ENCODE data around the gene LNX2. TPM values are rescaled to one million over a fixed set of nuclear protein-coding genes. Genes with fewer than 3 reads are reported as not detected.

The LNX2 gene
- total RNA-seq, 1 experiment from 2014 or later = 12.1 TPM

GRCh38 chr13:27588405-27588804 is 31.9 kb downstream of the LNX2 start:
- CTCF ChIA-PET = interaction anchor here (1.0 kb wide), 1 partner anchor 238 kb away, joined by 3 read pairs; no protein-coding TSS in a partner anchor

More at GRCh38 chr13:27588405-27588804, 31.9 kb downstream of the LNX2 start:
- Histone ChIP-seq H3K4me3 (replicated peaks in 1 of 2; ENCODE audit: low read depth in 1 of 2, low read length in 2 of 2) (no peak overlapping the region), H3K36me3 (ENCODE audit: control insufficient read depth in 1 of 2, insufficient read depth in 2 of 2, low read length in 2 of 2) (no peaks in the 10 kb centered on the region), H3K9me2 (ENCODE audit: insufficient read depth) (no peaks in the 10 kb centered on the region), H2AFZ (ENCODE audit: low read depth, low read length, poor library complexity, severe bottlenecking) (no peak overlapping the region), H3K27me3 (ENCODE audit: insufficient read depth, low read length) (no peaks in the 10 kb centered on the region), H4K20me1 (ENCODE audit: insufficient read depth) (no peaks in the 10 kb centered on the region), H3K79me2 (ENCODE audit: insufficient read depth, low read length) (peaks cover 17% of the 10 kb centered on the region), H3K27ac (ENCODE audit: low read depth, low read length) (no peak overlapping the region), H3K9me3 (ENCODE audit: control insufficient read depth in 1 of 2, insufficient read depth in 1 of 2, low read depth in 1 of 2, low read length in 2 of 2) (no peaks in the 10 kb centered on the region), H3K4me2 (ENCODE audit: low read length) (no peak overlapping the region), H3K4me1 (ENCODE audit: control insufficient read depth in 1 of 2, insufficient read depth in 2 of 2, low read length in 2 of 2) (no peaks in the 10 kb centered on the region; a peak in 1 of 4 replicates), H3K9ac (ENCODE audit: low read length) (no peak overlapping the region)
- RAD21 ChIA-PET (ENCODE audit: low non-redundant PET in 1 of 2, low total read pairs in 2 of 2, uncharacterized antibody in 2 of 2, unreplicated experiment in 2 of 2) = no interaction called here
- TF ChIP-seq ZNF274 (IDR thresholded peaks at IDR 0.05; ENCODE audit: low read depth, low read length) (no peak), TCF7L2 (IDR thresholded peaks at IDR 0.05; ENCODE audit: borderline replicate concordance, extremely low read depth, insufficient read depth, insufficient read length) (no peak), CEBPB (IDR thresholded peaks at IDR 0.05; ENCODE audit: low read depth) (no peak), POLR2AphosphoS5 (IDR thresholded peaks at IDR 0.05; ENCODE audit: low read depth, low read length) (no peak), EZH2 (IDR thresholded peaks at IDR 0.05) (no peak), ATF3 (IDR thresholded peaks at IDR 0.05) (no peak), EZH2phosphoT487 (IDR thresholded peaks at IDR 0.05; ENCODE audit: borderline replicate concordance) (no peak), CTCF (IDR thresholded peaks at IDR 0.05 in 2 of 3, conservative IDR thresholded peaks at IDR 0.05 in 1 of 3; ENCODE audit: borderline replicate concordance in 1 of 3, insufficient read depth in 1 of 3, low read depth in 2 of 3, low read length in 2 of 3) (no peak), JUND (IDR thresholded peaks at IDR 0.05) (no peak), SRF (IDR thresholded peaks at IDR 0.05; ENCODE audit: low read depth) (no peak), ELF1 (IDR thresholded peaks at IDR 0.05; ENCODE audit: borderline replicate concordance, low read depth) (no peak), ZBTB33 (IDR thresholded peaks at IDR 0.05; ENCODE audit: extremely low read depth, insufficient replicate concordance, low read length) (no peak), MAX (IDR thresholded peaks at IDR 0.05) (no peak), FOSL1 (IDR thresholded peaks at IDR 0.05; ENCODE audit: low read depth) (no peak), CBX3 (IDR thresholded peaks at IDR 0.05; ENCODE audit: low read depth) (no peak)
- intact Hi-C loops (cut with micrococcal nuclease) = no loop called here
- POLR2A ChIA-PET = no interaction called here
- ATAC-seq (no peak), DNase-seq (ENCODE audit: low read depth, low spot score) (no peak)
- no TSS peak for BruUV-seq (replicated peaks)
